ENCODE results near the gene TUBGCP2. TPM values are rescaled to one million over a fixed set of nuclear protein-coding genes. Genes with fewer than 3 reads are reported as not detected.
A peak's percentile ranks its signal among the peaks of the same experiment; 100 is the strongest.

Gene TUBGCP2
- total and polyA plus RNA-seq, 9 of the 15 experiments (the other 6 are each of a cell fraction or from before 2014, with no cell fraction given), result 4.3 to 56.6 (median 28.4) TPM

GRCh38 chr10:133278577-133279265 is 30.0 kb downstream of the TUBGCP2 start (continued):
- no peak for TF ChIP-seq SREBF1 (IDR thresholded peaks at IDR 0.05; ENCODE audit: borderline replicate concordance, low read depth, low read length)
- peak; percentile 36; the same call in 1 of the 2 replicates for TF ChIP-seq REST (IDR thresholded peaks at IDR 0.05; ENCODE audit: borderline replicate concordance)
- no peak for TF ChIP-seq REST (CRISPR knock-in tag; IDR thresholded peaks at IDR 0.05; ENCODE audit: low read depth)
- no peak for TF ChIP-seq ZZZ3 (IDR thresholded peaks at IDR 0.05)
- TF ChIP-seq JUN (IDR thresholded peaks at IDR 0.05; ENCODE audit: borderline replicate concordance, low read depth, low read length), result no peak
- no peak for TF ChIP-seq JUN (CRISPR knock-in tag; IDR thresholded peaks at IDR 0.05; ENCODE audit: borderline replicate concordance)
- TF ChIP-seq TAF7 (tag; IDR thresholded peaks at IDR 0.05), result no peak
- no peak for TF ChIP-seq ZBTB8A (IDR thresholded peaks at IDR 0.05; ENCODE audit: partially characterized antibody)
- no peak for TF ChIP-seq CBX2 (IDR thresholded peaks at IDR 0.05; ENCODE audit: insufficient read depth, low read length, poor library complexity, severe bottlenecking)
- 0 out of 2 replicates have a peak, but pooled peaks have one; percentile 65 for TF ChIP-seq ATF6 (CRISPR knock-in tag; IDR thresholded peaks at IDR 0.05)
- TF ChIP-seq ERF (CRISPR knock-in tag; IDR thresholded peaks at IDR 0.05), result no peak
- TF ChIP-seq PRPF4 (IDR thresholded peaks at IDR 0.05; ENCODE audit: insufficient read depth, low read depth, low read length, poor library complexity, severe bottlenecking), result no peak
- TF ChIP-seq ZNF436 (CRISPR knock-in tag; IDR thresholded peaks at IDR 0.05), result no peak
- TF ChIP-seq, protein P1, sequence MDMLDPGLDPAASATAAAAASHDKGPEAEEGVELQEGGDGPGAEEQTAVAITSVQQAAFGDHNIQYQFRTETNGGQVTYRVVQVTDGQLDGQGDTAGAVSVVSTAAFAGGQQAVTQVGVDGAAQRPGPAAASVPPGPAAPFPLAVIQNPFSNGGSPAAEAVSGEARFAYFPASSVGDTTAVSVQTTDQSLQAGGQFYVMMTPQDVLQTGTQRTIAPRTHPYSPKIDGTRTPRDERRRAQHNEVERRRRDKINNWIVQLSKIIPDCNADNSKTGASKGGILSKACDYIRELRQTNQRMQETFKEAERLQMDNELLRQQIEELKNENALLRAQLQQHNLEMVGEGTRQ (CRISPR knock-in tag; IDR thresholded peaks at IDR 0.05), result no peak
- no peak for TF ChIP-seq KDM2B (CRISPR knock-in tag; IDR thresholded peaks at IDR 0.05)
- no peak for TF ChIP-seq RBM25 (IDR thresholded peaks at IDR 0.05; ENCODE audit: low read depth, low read length, severe bottlenecking)
- TF ChIP-seq EP400 (IDR thresholded peaks at IDR 0.05), result peak; percentile 59; the same call in 1 of the 2 replicates
- no peak for TF ChIP-seq NFXL1 (CRISPR knock-in tag; IDR thresholded peaks at IDR 0.05)
